CD14-positive monocyte (primary cell): ENCODE measurements around the gene APP. TPM values are rescaled to one million over a fixed set of nuclear protein-coding genes. Genes with fewer than 3 reads are reported as not detected.

Experiments
- DNase-seq, 3 donors: peaks; one replicate each; pipeline ENCODE4 v3.0.0-alpha.2; 2011 to 2022
- H2AFZ ChIP-seq: 2 replicates; pipeline ENCODE4 v1.6.0; 2012; ENCODE audit warnings: mild to moderate bottlenecking, low read depth, low read length, inconsistent platforms; ENCODE audit not compliant: insufficient read depth, poor library complexity, severe bottlenecking
- H3K27ac ChIP-seq, 2 donors: 1 replicate in 1 of 2; 2 replicates in 1 of 2; pipeline ENCODE4 v1.5.1; 2012 to 2013; ENCODE audit warnings: low read length in 2 of 2, control low read depth in 1 of 2, inconsistent platforms in 1 of 2, low read depth in 1 of 2, mild to moderate bottlenecking in 1 of 2
- H3K27me3 ChIP-seq, 2 donors: one replicate each; pipeline versions ENCODE4 v1.6.0 to v1.6.1; 2011 to 2013; ENCODE audit warnings: low read length in 2 of 2; ENCODE audit not compliant: control insufficient read depth in 2 of 2, insufficient read depth in 2 of 2
- H3K36me3 ChIP-seq, 2 donors: replicated peaks in 1 of 2; 1 replicate in 1 of 2; 2 replicates in 1 of 2; pipeline versions ENCODE4 v1.5.1 to v1.6.1; 2012 to 2013; ENCODE audit warnings: low read length in 2 of 2, control low read depth in 1 of 2, inconsistent platforms in 1 of 2, mild to moderate bottlenecking in 1 of 2; ENCODE audit not compliant: insufficient read depth in 2 of 2, control insufficient read depth in 1 of 2
- H3K4me1 ChIP-seq, 2 donors: 1 replicate in 1 of 2; 2 replicates in 1 of 2; pipeline versions ENCODE4 v1.5.1 to v1.6.1; 2012 to 2013; ENCODE audit warnings: low read length in 2 of 2, control low read depth in 1 of 2, inconsistent platforms in 1 of 2, mild to moderate bottlenecking in 1 of 2, moderate library complexity in 1 of 2; ENCODE audit not compliant: insufficient read depth in 2 of 2, control insufficient read depth in 1 of 2
- H3K4me2 ChIP-seq: replicated peaks from 2 replicates; pipeline ENCODE3; 2012; ENCODE audit warnings: low read length, moderate library complexity, mild to moderate bottlenecking; ENCODE audit not compliant: poor library complexity, severe bottlenecking; ENCODE audit errors: extremely low read depth
- H3K4me3 ChIP-seq, 3 experiments: fragments of 200-600 bp in 1 of 3; sonication (generic) in 1 of 3; replicated peaks in 1 of 3; 1 replicate in 2 of 3; 2 replicates in 1 of 3; pipeline ENCODE4 v1.5.1; 2011 to 2013; ENCODE audit warnings: low read length in 3 of 3, mild to moderate bottlenecking in 3 of 3, control low read depth in 2 of 3, low read depth in 2 of 3, inconsistent platforms in 1 of 3, moderate library complexity in 1 of 3
- H3K79me2 ChIP-seq: 2 replicates; pipeline ENCODE4 v1.6.0; 2012; ENCODE audit warnings: mild to moderate bottlenecking, control low read depth, inconsistent platforms, low read length, moderate library complexity; ENCODE audit not compliant: insufficient read depth
- H3K9ac ChIP-seq: 2 replicates; pipeline ENCODE4 v1.6.0; 2017; ENCODE audit warnings: low read length, mild to moderate bottlenecking; ENCODE audit not compliant: insufficient read depth, poor library complexity, severe bottlenecking
- H3K9me3 ChIP-seq, 2 donors: replicated peaks in 1 of 2; 1 replicate in 1 of 2; 2 replicates in 1 of 2; pipeline versions ENCODE4 v1.5.1 to v1.6.1; 2012 to 2013; ENCODE audit warnings: low read length in 2 of 2, control low read depth in 1 of 2; ENCODE audit not compliant: control insufficient read depth in 1 of 2, insufficient read depth in 1 of 2
- H4K20me1 ChIP-seq: 2 replicates; pipeline ENCODE4 v1.6.0; 2012; ENCODE audit warnings: mild to moderate bottlenecking, low read length, control low read depth, moderate library complexity; ENCODE audit not compliant: insufficient read depth
- H3K27ac Mint-ChIP-seq, 7 donors: one replicate each; pipeline ENCODE4 v1.8.0; 2020; ENCODE audit warnings: mild to moderate bottlenecking in 7 of 7, mixed read lengths in 7 of 7, moderate library complexity in 6 of 7, inconsistent platforms in 2 of 7
- H3K27me3 Mint-ChIP-seq, 3 donors: one replicate each; pipeline ENCODE4 v1.8.0; 2021 to 2022; ENCODE audit warnings: low read depth in 3 of 3, mild to moderate bottlenecking in 3 of 3, mixed read lengths in 3 of 3, moderate library complexity in 3 of 3, inconsistent platforms in 1 of 3
- H3K36me3 Mint-ChIP-seq, 2 donors: one replicate each; pipeline ENCODE4 v1.8.0; 2020; ENCODE audit warnings: mixed read lengths in 2 of 2, inconsistent platforms in 1 of 2, mild to moderate bottlenecking in 1 of 2
- H3K4me1 Mint-ChIP-seq: one replicate; pipeline ENCODE4 v1.8.0; 2020; ENCODE audit warnings: mild to moderate bottlenecking, mixed read lengths
- H3K4me3 Mint-ChIP-seq, 2 donors: one replicate each; pipeline ENCODE4 v1.8.0; 2020; ENCODE audit warnings: mild to moderate bottlenecking in 2 of 2, mixed read lengths in 2 of 2, moderate library complexity in 1 of 2
- H3K9me3 Mint-ChIP-seq, 7 donors: one replicate each; pipeline ENCODE4 v1.8.0; 2020 to 2022; ENCODE audit warnings: mixed read lengths in 7 of 7, mild to moderate bottlenecking in 6 of 7, moderate library complexity in 6 of 7, inconsistent platforms in 2 of 7
- WGBS: methylation state at CpG from one replicate; pipeline ENCODE4 v1.1.5; 2013; ENCODE audit warnings: missing lambda C conversion rate; ENCODE audit not compliant: insufficient coverage; 5-methylcytosine and 5-hydroxymethylcytosine counted together
- intact Hi-C, 2 donors: fragments of 100-400 bp; cut with micrococcal nuclease; formaldehyde crosslinking; loops; one replicate each; pipeline versions ENCODE4 v1.15.0 to v1.15.1; 2023
- polyA plus RNA-seq, 3 donors: library from polyadenylated mRNA; depleted of rRNA in 1 of 3; unstranded in 2 of 3; stranded (reverse) in 1 of 3; fragments of 300-500 nt in 2 of 3; fragments of >200 nt in 1 of 3; fragmentation: Illumina TruSeq in 2 of 3; gene quantifications; 1 replicate in 2 of 3; 2 replicates in 1 of 3; pipeline ENCODE4 v1.2.3, GENCODE V29; 2012 to 2021
- TF ChIP-seq, protein P1 (sequence below): fragments of 200-600 bp; IDR thresholded peaks from one replicate; pipeline ENCODE4 v1.8.0; 2022; ENCODE audit warnings: antibody characterized with exemption, mild to moderate bottlenecking

APP gene
- polyA plus RNA-seq, 3 donors, result 28.0 to 118 (median 35.1) TPM

DNA sequence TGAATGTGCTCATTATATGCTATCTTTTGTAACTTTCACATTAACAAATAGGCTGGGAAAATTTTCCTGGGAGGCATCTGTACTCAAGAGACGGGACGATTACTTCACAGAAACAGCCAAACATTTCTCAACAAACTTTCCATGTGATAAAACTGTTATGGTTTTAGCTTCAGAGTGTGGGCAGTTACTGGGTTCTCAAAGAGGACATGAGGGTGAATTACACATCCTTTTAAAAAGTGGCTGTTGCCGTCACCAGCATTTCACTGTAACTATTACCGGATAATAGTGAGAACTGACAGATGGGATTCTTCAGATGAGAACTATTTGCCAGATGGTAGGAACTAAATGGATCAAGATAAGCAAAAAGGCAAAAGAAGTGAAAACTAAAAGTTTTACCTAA, 109.1 kb downstream of the APP start:
- Histone ChIP-seq H4K20me1 (peaks cover 12% of the 10 kb centered on the region), H3K4me2 (no peak overlapping the region), H3K9me3 (no peaks in the 10 kb centered on the region), H3K4me3 (no peak overlapping the region), H3K9ac (no peak overlapping the region), H3K4me1 (peaks cover 0 to 3% of the 10 kb centered on the region in 2 donors), H3K27ac (no peak overlapping the region), H3K36me3 (no peaks in the 10 kb centered on the region), H3K27me3 (no peaks in the 10 kb centered on the region), H3K79me2 (peaks cover 35% of the 10 kb centered on the region), H2AFZ (no peak overlapping the region)
- Mint-ChIP-seq H3K4me3 (no peak overlapping the region), H3K27me3 (peaks cover 0 to 2% (median 0%) of the 10 kb centered on the region in 3 donors), H3K27ac (no peak overlapping the region), H3K9me3 (no peaks in the 10 kb centered on the region), H3K4me1 (peaks cover 17% of the 10 kb centered on the region), H3K36me3 (peaks cover 5 to 7% of the 10 kb centered on the region in 2 donors)
- intact Hi-C loops, result no loop called here
- TF ChIP-seq, protein P1, sequence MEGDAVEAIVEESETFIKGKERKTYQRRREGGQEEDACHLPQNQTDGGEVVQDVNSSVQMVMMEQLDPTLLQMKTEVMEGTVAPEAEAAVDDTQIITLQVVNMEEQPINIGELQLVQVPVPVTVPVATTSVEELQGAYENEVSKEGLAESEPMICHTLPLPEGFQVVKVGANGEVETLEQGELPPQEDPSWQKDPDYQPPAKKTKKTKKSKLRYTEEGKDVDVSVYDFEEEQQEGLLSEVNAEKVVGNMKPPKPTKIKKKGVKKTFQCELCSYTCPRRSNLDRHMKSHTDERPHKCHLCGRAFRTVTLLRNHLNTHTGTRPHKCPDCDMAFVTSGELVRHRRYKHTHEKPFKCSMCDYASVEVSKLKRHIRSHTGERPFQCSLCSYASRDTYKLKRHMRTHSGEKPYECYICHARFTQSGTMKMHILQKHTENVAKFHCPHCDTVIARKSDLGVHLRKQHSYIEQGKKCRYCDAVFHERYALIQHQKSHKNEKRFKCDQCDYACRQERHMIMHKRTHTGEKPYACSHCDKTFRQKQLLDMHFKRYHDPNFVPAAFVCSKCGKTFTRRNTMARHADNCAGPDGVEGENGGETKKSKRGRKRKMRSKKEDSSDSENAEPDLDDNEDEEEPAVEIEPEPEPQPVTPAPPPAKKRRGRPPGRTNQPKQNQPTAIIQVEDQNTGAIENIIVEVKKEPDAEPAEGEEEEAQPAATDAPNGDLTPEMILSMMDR, result no peak
- DNase-seq, result no peak
- no CpG with 5 or more reads among the region's 4 CpGs for WGBS

DNA sequence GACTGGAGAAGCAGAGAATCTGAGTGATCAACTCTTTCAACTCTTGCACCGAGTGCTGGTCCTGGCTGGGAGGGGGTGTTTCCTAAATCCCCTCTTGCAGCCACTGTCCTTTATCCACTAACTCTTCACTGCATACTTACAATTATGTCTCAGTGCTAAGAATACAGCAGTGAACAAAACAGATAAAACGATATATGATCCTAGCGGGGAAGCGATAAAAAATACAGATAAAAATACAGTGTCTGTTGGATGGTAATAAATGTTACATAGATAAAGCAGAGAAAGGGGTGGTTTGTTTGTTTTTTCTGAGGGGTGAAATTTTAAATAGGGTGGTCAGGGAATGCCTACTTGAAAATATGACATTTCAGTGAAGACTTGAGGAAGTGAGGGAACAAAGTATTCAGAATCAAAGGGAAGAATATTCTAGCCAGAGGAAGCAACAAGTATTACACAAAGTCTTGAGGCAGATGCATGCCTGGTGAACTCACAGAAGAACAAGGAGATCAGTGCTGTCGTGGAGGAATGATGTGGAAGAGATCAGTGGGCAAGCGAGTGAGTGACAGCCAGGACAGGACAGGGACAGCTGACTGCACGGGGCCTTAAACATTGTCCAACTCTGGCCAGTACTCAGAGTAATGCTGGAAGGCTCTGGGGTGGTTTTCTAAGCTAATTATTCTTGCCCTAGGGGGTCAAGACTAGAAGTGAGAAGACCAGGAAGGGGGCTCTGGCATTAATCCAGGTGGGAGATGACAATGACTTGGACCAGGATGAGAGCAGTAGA, 110.0 kb downstream of the APP start:
- peaks cover 5 to 7% of the 10 kb centered on the region in 2 donors for H3K36me3 Mint-ChIP-seq
- H3K79me2 ChIP-seq, result peaks cover 35% of the 10 kb centered on the region

More for the DNA sequence above, 110.0 kb downstream of the APP start:
- no peak overlapping the region for H3K4me2 ChIP-seq
- intact Hi-C loops, result no loop called here
- H3K4me3 ChIP-seq, result no peak overlapping the region
- Mint-ChIP-seq H3K27ac (peak overlapping the region in 5 of 7 donors; percentile 10 to 54 (median 22)), H3K9me3 (no peaks in the 10 kb centered on the region), H3K27me3 (peaks cover 0 to 2% (median 0%) of the 10 kb centered on the region in 3 donors), H3K4me3 (no peak overlapping the region), H3K4me1 (peaks cover 17% of the 10 kb centered on the region)
- no peak overlapping the region for H2AFZ ChIP-seq
- peaks cover 15% of the 10 kb centered on the region for H4K20me1 ChIP-seq
- TF ChIP-seq, protein P1, result no peak
- H3K27ac ChIP-seq, result peak overlapping the region in 1 of 2 donors; percentile 14
- H3K9ac ChIP-seq, result peak overlapping the region; percentile 15
- H3K27me3 ChIP-seq, result no peaks in the 10 kb centered on the region
- no peaks in the 10 kb centered on the region for H3K9me3 ChIP-seq
- no peak for DNase-seq
- peaks cover 0 to 3% of the 10 kb centered on the region in 2 donors for H3K4me1 ChIP-seq
- H3K36me3 ChIP-seq, result no peaks in the 10 kb centered on the region
- 81% methylated on average over 5 of the region's 7 CpGs for WGBS
